CD4-positive, alpha-beta T cell (primary cell): ENCODE data around the gene MBTPS1. TPM values are rescaled to one million over a fixed set of nuclear protein-coding genes. Genes with fewer than 3 reads are reported as not detected.
"Not testable (repeated sequence)": the region's sequence is repeated elsewhere in the genome, so short reads cannot be mapped to it uniquely, and the experiment has no call there.

Source experiments
- ATAC-seq: fragments of 200-7000 bp; cut with Tn5 transposase; one replicate; pipeline ENCODE4 v1.10.0; 2022; ENCODE audit warnings: mild to moderate bottlenecking; ENCODE audit not compliant: poor library complexity
- CTCF ChIA-PET: fragments of 350-600 bp; sonication (Branson Sonifier 250); formaldehyde crosslinking; loops from one replicate; lab custom pipeline; 2021; ENCODE audit warnings: antibody characterized with exemption, inconsistent platforms; lab: Charles Lee
- POLR2A ChIA-PET: fragments of 350-600 bp; sonication (Branson Sonifier 250); formaldehyde crosslinking; loops from one replicate; lab custom pipeline; 2021; ENCODE audit warnings: antibody characterized with exemption, inconsistent platforms; lab: Charles Lee
- DNase-seq, 14 experiments: peaks; one replicate each; pipeline ENCODE4 v3.0.0-alpha.2; 2013 to 2020; ENCODE audit warnings: mixed read lengths in 2 of 14
- H3K27ac ChIP-seq, 2 donors: one replicate each; pipeline versions ENCODE4 v1.5.1 to v1.7.0; 2013; ENCODE audit warnings: low read length in 2 of 2, low read depth in 1 of 2, mild to moderate bottlenecking in 1 of 2
- H3K27me3 ChIP-seq, 2 experiments: 1 replicate in 1 of 2; 2 replicates in 1 of 2; pipeline versions ENCODE4 v1.6.1 to v1.7.0; 2013; ENCODE audit warnings: low read length in 2 of 2, control low read depth in 1 of 2, mild to moderate bottlenecking in 1 of 2, moderate library complexity in 1 of 2; ENCODE audit not compliant: insufficient read depth in 2 of 2, control insufficient read depth in 1 of 2
- H3K36me3 ChIP-seq: one replicate; pipeline ENCODE4 v1.6.1; 2013; ENCODE audit warnings: low read length, control low read depth; ENCODE audit not compliant: insufficient read depth
- H3K4me1 ChIP-seq: one replicate; pipeline ENCODE4 v1.6.1; 2013; ENCODE audit warnings: low read length, control low read depth; ENCODE audit not compliant: insufficient read depth
- H3K4me3 ChIP-seq: one replicate; pipeline ENCODE4 v1.5.1; 2013; ENCODE audit warnings: mild to moderate bottlenecking, low read length, moderate library complexity
- H3K9me3 ChIP-seq, 2 experiments: 1 replicate in 1 of 2; 2 replicates in 1 of 2; pipeline versions ENCODE4 v1.6.1 to v1.7.0; 2013; ENCODE audit warnings: low read length in 2 of 2, mild to moderate bottlenecking in 2 of 2, control low read depth in 1 of 2, moderate library complexity in 1 of 2; ENCODE audit not compliant: control insufficient read depth in 1 of 2, insufficient read depth in 1 of 2
- H3K27ac Mint-ChIP-seq: one replicate; pipeline ENCODE4 v1.8.0; 2020; ENCODE audit warnings: mixed read lengths
- H3K27me3 Mint-ChIP-seq: one replicate; pipeline ENCODE4 v1.8.0; 2021; ENCODE audit warnings: mixed read lengths
- H3K36me3 Mint-ChIP-seq: one replicate; pipeline ENCODE4 v1.8.0; 2021; ENCODE audit warnings: low read depth, mixed read lengths
- H3K4me1 Mint-ChIP-seq: one replicate; pipeline ENCODE4 v1.8.0; 2021; ENCODE audit warnings: low read depth, mixed read lengths
- H3K4me3 Mint-ChIP-seq: one replicate; pipeline ENCODE4 v1.8.0; 2020; ENCODE audit warnings: mild to moderate bottlenecking, mixed read lengths
- H3K9me3 Mint-ChIP-seq: one replicate; pipeline ENCODE4 v1.8.0; 2020; ENCODE audit warnings: mixed read lengths
- intact Hi-C, 2 experiments: fragments of 100-400 bp; cut with DNase I in 1 of 2; cut with micrococcal nuclease in 1 of 2; formaldehyde crosslinking; loops; one replicate each; pipeline versions ENCODE4 v1.15.1 to v1.9.0; 2023 to 2025; cut with DNase I, micrococcal nuclease
- total RNA-seq, 174 experiments: library from RNA in 2 of 174; stranded (reverse) in 2 of 174; gene quantifications; one replicate each; pipeline ENCODE4 v1.2.3 and lab custom pipeline; 2021 to 2026
- TF ChIP-seq, protein P1 (sequence below): fragments of 200-600 bp; IDR thresholded peaks from one replicate; pipeline ENCODE4 v1.8.0; 2022; ENCODE audit warnings: antibody characterized with exemption, mild to moderate bottlenecking

The MBTPS1 gene
- total RNA-seq, 2 experiments from 2014 or later, result 121 to 122 TPM

DNA sequence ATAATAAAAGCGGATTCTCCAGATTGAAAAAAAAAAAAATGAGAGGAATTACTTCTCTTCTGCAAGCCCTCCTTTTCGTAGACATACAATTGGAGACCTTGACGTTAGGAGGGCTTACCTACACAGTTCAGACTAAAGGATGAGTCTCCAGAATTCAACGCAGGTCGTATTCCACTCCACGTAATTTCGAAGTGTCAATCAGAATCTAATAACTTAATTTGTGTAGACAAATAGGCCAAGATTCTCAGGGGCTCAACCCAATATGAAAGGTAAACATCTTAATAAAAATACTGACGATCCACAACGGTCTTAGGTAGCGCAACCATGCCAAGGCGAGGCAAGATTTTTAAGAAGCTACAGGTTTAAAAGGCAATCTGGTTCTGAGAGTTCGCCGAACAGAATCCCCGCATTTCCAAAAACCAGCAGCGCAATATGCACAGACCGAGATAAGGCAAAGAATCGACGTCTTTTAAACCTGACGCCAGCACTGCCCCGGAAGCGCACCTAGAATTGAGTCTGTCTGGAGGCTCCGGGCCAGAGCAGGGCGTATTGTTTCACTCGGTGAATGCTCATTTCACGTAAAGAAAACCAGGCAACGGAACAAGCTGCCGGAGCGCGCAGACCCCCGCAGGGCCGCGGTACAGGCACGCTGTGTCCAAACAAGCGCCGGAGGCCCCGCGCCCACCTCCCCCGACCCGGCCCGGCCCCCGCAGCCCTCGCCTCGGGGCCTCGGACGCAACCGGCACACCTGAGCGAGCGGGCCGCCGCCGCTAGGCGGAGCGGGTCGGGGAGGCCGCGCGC lies 623 bp downstream of the MBTPS1 start:
- H3K9me3 ChIP-seq, result no peaks in the 10 kb centered on the region
- H3K4me3 ChIP-seq, result peak overlapping the region; percentile 91
- CTCF ChIA-PET, result interaction anchor here (0.8 to 5.4 kb wide), 11 partner anchors 25 to 855 kb away, joined by 3 to 44 read pairs (median 5); partner anchors contain the start of genes DNAAF1, HSDL1 and TAF1C
- Mint-ChIP-seq H3K4me3 (peak overlapping the region; percentile 96), H3K27ac (peak overlapping the region; percentile 98), H3K9me3 (no peaks in the 10 kb centered on the region), H3K36me3 (peaks cover 15% of the 10 kb centered on the region), H3K27me3 (no peaks in the 10 kb centered on the region), H3K4me1 (peaks cover 39% of the 10 kb centered on the region)
- peak; percentile 68 for ATAC-seq
- intact Hi-C loops, result loop anchor here (2.0 to 10.0 kb wide), 5 partner anchors 27 to 899 kb away; partner anchors contain the start of genes TAF1C (in 2 of the 2), DNAAF1 (in 1 of the 2), HSDL1 (in 1 of the 2) and ZDHHC7 (in 1 of the 2)
- peak in 13 of 14 experiments; percentile 33 to 85 (median 60) for DNase-seq
- POLR2A ChIA-PET, result interaction anchor here (0.9 to 3.2 kb wide), 14 partner anchors 10 to 912 kb away, joined by 3 to 38 read pairs (median 6); partner anchors contain the start of genes DNAAF1, HSDL1, KIAA0513 and KLHL36
- no peaks in the 10 kb centered on the region for H3K36me3 ChIP-seq
- H3K27ac ChIP-seq, result peak overlapping the region; percentile 84 to 85
- TF ChIP-seq, protein P1, sequence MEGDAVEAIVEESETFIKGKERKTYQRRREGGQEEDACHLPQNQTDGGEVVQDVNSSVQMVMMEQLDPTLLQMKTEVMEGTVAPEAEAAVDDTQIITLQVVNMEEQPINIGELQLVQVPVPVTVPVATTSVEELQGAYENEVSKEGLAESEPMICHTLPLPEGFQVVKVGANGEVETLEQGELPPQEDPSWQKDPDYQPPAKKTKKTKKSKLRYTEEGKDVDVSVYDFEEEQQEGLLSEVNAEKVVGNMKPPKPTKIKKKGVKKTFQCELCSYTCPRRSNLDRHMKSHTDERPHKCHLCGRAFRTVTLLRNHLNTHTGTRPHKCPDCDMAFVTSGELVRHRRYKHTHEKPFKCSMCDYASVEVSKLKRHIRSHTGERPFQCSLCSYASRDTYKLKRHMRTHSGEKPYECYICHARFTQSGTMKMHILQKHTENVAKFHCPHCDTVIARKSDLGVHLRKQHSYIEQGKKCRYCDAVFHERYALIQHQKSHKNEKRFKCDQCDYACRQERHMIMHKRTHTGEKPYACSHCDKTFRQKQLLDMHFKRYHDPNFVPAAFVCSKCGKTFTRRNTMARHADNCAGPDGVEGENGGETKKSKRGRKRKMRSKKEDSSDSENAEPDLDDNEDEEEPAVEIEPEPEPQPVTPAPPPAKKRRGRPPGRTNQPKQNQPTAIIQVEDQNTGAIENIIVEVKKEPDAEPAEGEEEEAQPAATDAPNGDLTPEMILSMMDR, result no peak
- H3K4me1 ChIP-seq, result peaks cover 40% of the 10 kb centered on the region
- H3K27me3 ChIP-seq, result no peaks in the 10 kb centered on the region

GRCh38 chr16:84111949-84112348 lies 4.8 kb downstream of the MBTPS1 start:
- H3K27me3 Mint-ChIP-seq, H3K27ac ChIP-seq, H3K9me3 ChIP-seq, POLR2A ChIA-PET, ATAC-seq, CTCF ChIA-PET, DNase-seq, H3K27me3 ChIP-seq, H3K9me3 Mint-ChIP-seq, H3K27ac Mint-ChIP-seq, H3K4me3 ChIP-seq, H3K4me3 Mint-ChIP-seq: not testable (repeated sequence)
- peaks cover 63% of the 10 kb centered on the region for H3K4me1 Mint-ChIP-seq
- intact Hi-C loops, result loop anchor here in 1 of 2 experiments (10.0 kb wide), 1 partner anchor 903 kb away; the partner anchor contains the start of gene ZDHHC7
- Histone ChIP-seq H3K36me3 (peaks cover 27% of the 10 kb centered on the region), H3K4me1 (peaks cover 44% of the 10 kb centered on the region)
- peaks cover 40% of the 10 kb centered on the region for H3K36me3 Mint-ChIP-seq

DNA sequence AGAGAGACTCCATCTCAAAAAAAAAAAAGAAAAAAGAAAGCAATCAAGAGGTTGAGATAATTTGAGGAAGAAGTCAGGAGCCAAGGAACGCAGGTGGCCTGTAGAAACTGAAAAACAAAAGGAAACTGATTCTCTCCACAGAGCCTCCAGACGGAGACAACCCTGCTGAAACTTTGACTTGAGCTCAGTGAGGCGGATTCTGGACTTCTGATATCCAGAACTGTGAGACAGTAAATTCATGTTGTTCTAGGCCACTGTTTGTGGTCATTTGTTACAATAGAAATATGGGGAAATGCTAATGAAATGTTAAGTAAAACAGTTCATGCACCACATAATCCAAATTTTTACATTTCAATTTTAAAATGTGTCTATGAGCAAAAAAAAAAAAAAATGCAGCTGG lies 5.2 kb downstream of the MBTPS1 start:
- Mint-ChIP-seq H3K36me3 (peaks cover 45% of the 10 kb centered on the region), H3K4me3 (no peak overlapping the region), H3K4me1 (peaks cover 67% of the 10 kb centered on the region), H3K27me3 (no peaks in the 10 kb centered on the region), H3K9me3 (no peaks in the 10 kb centered on the region), H3K27ac (peak overlapping the region; percentile 38)
- H3K27ac ChIP-seq, result no peak overlapping the region
- intact Hi-C loops, result loop anchor here in 1 of 2 experiments (10.0 kb wide), 1 partner anchor 903 kb away; the partner anchor contains the start of gene ZDHHC7
- TF ChIP-seq, protein P1, result no peak
- H3K4me1 ChIP-seq, result peaks cover 46% of the 10 kb centered on the region
- no peaks in the 10 kb centered on the region for H3K9me3 ChIP-seq
- DNase-seq (no peak), ATAC-seq (no peak)
- POLR2A ChIA-PET, result no interaction called here
- no peaks in the 10 kb centered on the region for H3K27me3 ChIP-seq
- CTCF ChIA-PET, result no interaction called here
- peaks cover 27% of the 10 kb centered on the region for H3K36me3 ChIP-seq
- no peak overlapping the region for H3K4me3 ChIP-seq
